GM19025 (cell line): ENCODE measurements around the gene USP20.

ENCODE experiments used
- ATAC-seq: cut with Tn5 transposase; IDR thresholded peaks from one replicate; pipeline ENCODE4 v1.9.1; 2021; ENCODE audit warnings: mild to moderate bottlenecking, low read depth, moderate library complexity; ENCODE audit not compliant: unreplicated experiment

USP20 gene

GRCh38 chr9:129871046-129871445 lies 35.8 kb downstream of the USP20 start:
- no peak for ATAC-seq

- ATAC-seq: no peak
Observed at GRCh38 chr9:129873563-129874190, 38.4 kb downstream of the USP20 start.

DNA sequence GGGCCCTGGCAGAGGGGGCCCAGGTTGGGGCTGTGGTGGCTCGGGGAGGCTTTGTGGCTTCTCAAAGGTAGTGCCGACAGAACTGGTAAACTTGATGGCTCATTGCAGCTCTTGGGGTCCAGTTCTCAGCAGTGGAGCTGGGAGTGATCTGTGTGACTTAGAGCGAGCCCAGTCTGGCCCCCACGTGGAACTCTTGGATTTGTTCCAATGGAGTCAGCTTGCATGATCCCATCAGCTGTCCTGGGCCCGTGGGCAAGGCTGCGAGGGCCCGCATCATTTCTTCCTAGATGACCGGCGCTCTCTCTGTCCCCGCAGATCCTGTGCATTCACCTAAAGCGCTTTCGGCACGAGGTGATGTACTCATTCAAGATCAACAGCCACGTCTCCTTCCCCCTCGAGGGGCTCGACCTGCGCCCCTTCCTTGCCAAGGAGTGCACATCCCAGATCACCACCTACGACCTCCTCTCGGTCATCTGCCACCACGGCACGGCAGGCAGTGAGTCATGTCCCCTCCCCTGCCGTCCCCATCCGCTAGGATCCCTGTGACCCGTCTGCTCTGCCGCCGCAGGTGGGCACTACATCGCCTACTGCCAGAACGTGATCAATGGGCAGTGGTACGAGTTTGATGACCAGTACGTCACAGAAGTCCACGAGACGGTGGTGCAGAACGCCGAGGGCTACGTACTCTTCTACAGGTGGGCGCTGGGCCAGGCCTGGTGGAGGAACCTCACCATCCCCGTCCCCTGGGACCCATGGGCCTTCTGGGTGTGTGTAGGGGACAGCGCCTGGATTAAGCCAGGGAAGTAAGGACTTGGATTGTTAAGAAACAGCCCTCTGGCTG lies 39.2 kb downstream of the USP20 start:
- ATAC-seq: no peak

DNA sequence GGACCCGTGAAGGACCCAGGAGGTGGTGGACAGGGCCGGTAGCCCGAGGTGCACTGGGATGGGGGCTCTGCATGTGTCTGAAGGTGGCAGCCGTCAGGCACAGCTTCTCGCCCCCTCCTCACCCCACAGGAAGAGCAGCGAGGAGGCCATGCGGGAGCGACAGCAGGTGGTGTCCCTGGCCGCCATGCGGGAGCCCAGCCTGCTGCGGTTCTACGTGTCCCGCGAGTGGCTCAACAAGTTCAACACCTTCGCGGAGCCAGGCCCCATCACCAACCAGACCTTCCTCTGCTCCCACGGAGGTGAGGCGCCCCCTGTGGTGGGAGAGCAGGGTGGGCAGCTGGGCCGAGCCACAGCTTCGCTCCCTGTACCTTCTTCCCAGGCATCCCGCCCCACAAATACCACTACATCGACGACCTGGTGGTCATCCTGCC lies 39.9 kb downstream of the USP20 start:
- no peak for ATAC-seq

DNA sequence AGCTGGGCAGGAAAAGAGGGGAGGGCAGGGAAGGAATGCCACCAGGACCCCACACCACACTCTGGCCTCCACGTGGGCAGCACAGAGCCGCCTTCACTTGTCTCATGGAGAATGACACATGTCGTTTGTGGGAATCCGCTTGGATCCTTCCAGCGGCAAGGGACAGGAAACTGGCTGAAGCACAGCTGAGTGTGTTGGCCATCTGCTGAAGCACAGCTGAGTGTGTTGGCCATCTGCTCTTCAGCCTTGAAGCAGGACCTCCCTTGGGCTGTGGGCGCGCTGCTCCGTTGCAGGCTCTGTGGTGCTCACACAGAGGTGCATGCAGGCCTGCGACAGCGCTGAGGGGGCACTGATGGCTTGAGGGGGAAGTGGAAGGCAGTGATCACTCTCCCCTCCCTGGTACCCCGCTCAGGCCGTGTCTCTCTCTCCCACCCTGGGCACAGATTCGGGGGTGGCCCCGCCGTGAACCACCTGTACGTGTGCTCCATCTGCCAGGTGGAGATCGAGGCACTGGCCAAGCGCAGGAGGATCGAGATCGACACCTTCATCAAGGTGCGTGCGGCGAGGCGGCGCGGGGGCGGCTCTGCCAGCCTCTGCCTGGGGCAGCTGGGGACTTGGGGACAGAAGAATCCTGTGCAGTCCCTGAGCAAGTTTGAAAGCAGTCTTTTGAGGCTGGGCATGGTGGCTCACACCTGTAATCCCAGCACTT lies 40.6 kb downstream of the USP20 start:
- ATAC-seq: no peak

GRCh38 chr9:129876815-129877214 lies 41.6 kb downstream of the USP20 start:
- ATAC-seq: no peak

DNA sequence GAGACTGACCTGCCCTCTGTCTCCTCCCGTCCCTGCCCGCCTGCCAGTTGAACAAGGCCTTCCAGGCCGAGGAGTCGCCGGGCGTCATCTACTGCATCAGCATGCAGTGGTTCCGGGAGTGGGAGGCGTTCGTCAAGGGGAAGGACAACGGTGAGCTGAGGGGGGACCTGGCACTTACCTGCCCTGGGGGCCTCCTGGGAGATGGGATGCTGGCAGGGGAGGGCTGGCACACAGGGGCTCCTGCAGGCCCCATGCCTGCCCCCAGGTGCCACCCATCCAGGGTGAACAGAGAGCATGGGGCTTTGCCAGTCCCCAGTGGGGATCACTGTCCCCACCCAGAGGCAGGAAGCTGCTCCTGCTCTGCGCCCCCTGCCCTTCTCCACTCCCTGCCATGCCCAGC lies 43.0 kb downstream of the USP20 start:
- no peak for ATAC-seq

GRCh38 chr9:129879103-129879699 lies 43.9 kb downstream of the USP20 start:
- no peak for ATAC-seq

DNA sequence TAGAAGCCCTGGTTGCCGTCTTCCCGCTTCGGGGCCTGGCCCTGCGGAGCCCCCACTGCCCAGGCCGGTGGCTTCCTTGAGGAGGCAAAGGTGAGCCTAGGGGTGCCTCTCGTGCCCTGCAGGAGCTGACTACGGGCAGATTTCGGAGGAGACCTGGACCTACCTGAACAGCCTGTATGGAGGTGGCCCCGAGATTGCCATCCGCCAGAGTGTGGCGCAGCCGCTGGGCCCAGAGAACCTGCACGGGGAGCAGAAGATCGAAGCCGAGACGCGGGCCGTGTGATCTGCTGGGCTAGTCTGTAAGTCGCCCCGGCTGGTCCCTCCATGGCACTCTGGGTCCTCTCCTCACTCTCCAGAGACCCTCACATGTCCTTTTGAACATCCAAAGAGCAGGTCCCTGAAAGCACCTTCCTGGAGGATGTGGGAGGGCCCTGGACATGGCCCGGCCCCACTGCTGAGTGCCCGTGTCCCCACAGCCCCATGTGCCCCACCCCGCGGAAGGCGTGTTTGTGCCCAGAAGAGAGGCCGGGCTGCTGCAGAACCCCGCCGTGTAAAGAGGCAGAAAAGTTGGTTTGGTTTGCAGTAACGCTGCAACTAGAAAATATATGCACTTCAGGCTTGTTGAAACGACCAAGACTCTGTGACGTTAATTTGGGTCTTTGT lies 44.9 kb downstream of the USP20 start:
- no peak for ATAC-seq

- ATAC-seq: no peak
Observed at GRCh38 chr9:129880654-129881546, 45.6 kb downstream of the USP20 start.

- ATAC-seq: no peak
Observed at GRCh38 chr9:129881547-129882324, 46.5 kb downstream of the USP20 start.

- ATAC-seq: peak; percentile 39
Observed at GRCh38 chr9:129884220-129885017, 49.2 kb downstream of the USP20 start.

GRCh38 chr9:129885018-129885669 lies 49.9 kb downstream of the USP20 start:
- no peak for ATAC-seq

- ATAC-seq: peak; percentile 24
Observed at GRCh38 chr9:129885670-129886106, 50.4 kb downstream of the USP20 start.

GRCh38 chr9:129886226-129887174 lies 51.2 kb downstream of the USP20 start:
- ATAC-seq: no peak
